ENCODE results near the gene CPNE6. TPM values are rescaled to one million over a fixed set of nuclear protein-coding genes. Genes with fewer than 3 reads are reported as not detected.

The CPNE6 gene
- polyA plus RNA-seq, 1 experiment: not detected

GRCh38 chr14:24086193-24086955 lies 15.0 kb downstream of the CPNE6 start:
- DNase-seq (ENCODE audit: low read depth): no peak
- no peak overlapping the region for H3K4me3 ChIP-seq (ENCODE audit: low read depth, low read length)
- ChIA-PET POLR2A (no interaction called here), CTCF (interaction anchor here (0.6 to 2.0 kb wide), 6 partner anchors 19 to 950 kb away, joined by 3 to 13 read pairs (median 4); no protein-coding TSS in a partner anchor)
- peaks cover 12% of the 10 kb centered on the region for H3K27me3 ChIP-seq (ENCODE audit: control insufficient read depth, insufficient read depth, low read length)
- no peaks in the 10 kb centered on the region for H3K36me3 ChIP-seq (ENCODE audit: control insufficient read depth, insufficient read depth, low read length)
- TF ChIP-seq, protein P1, sequence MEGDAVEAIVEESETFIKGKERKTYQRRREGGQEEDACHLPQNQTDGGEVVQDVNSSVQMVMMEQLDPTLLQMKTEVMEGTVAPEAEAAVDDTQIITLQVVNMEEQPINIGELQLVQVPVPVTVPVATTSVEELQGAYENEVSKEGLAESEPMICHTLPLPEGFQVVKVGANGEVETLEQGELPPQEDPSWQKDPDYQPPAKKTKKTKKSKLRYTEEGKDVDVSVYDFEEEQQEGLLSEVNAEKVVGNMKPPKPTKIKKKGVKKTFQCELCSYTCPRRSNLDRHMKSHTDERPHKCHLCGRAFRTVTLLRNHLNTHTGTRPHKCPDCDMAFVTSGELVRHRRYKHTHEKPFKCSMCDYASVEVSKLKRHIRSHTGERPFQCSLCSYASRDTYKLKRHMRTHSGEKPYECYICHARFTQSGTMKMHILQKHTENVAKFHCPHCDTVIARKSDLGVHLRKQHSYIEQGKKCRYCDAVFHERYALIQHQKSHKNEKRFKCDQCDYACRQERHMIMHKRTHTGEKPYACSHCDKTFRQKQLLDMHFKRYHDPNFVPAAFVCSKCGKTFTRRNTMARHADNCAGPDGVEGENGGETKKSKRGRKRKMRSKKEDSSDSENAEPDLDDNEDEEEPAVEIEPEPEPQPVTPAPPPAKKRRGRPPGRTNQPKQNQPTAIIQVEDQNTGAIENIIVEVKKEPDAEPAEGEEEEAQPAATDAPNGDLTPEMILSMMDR (IDR thresholded peaks at IDR 0.05; ENCODE audit: insufficient read depth, low read depth, low read length): no peak

DNA sequence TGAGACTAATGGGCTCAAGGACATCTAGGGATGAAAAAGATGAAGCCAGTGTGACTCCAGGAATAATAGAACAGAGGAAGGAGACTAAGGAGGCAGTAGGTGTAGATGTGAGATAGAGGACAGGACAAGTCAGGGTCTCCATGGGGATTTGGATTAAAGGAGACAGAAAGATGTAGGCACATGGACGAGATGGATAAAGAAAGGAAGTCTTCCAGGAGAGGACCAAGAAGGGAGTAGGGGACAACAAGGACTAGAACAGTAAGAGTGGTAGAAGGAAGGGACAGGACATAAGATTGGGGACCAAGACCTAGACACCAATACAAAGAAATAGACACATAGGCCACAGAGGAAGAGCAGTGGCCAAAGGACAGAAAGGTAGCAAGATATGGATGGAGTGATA lies 15.6 kb downstream of the CPNE6 start:
- ChIA-PET CTCF (interaction anchor here (0.6 to 2.0 kb wide), 4 partner anchors 20 to 951 kb away, joined by 3 to 13 read pairs (median 4); no protein-coding TSS in a partner anchor), POLR2A (no interaction called here)
- no peak overlapping the region for H3K4me3 ChIP-seq (ENCODE audit: low read depth, low read length)
- TF ChIP-seq, protein P1 (IDR thresholded peaks at IDR 0.05; ENCODE audit: insufficient read depth, low read depth, low read length): no peak
- peaks cover 8% of the 10 kb centered on the region for H3K27me3 ChIP-seq (ENCODE audit: control insufficient read depth, insufficient read depth, low read length)
- DNase-seq (ENCODE audit: low read depth): no peak
- H3K36me3 ChIP-seq (ENCODE audit: control insufficient read depth, insufficient read depth, low read length): no peaks in the 10 kb centered on the region

- POLR2A ChIA-PET: no interaction called here
These were observed 16.7 kb downstream of the CPNE6 start for GRCh38 chr14:24088095-24088494.

DNA sequence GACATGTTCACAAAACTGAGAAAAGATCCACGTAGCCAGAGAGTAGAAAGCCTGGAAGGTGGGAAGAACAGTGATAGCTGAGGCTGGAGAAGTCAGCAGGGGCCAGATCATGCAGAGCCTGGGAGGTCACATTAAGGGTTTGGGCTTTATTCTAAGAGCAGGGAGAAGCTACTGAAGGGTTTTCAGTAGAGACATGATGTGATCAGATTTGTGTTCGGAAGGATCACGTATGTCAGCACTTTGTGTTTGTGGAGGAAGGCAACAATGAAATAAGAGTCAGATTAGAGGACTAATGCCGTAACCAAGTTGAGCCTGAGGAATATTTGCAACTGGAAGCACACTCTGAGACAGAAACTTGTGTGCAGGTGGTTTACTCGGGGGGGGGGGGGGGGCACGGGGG lies 18.5 kb downstream of the CPNE6 start:
- ChIA-PET POLR2A (no interaction called here), CTCF (interaction anchor here (0.7 to 13.0 kb wide), 22 partner anchors 9 to 449 kb away, joined by 3 to 200 read pairs (median 6); partner anchors contain the start of genes CARMIL3, CPNE6 and IRF9)
- TF ChIP-seq, protein P1 (IDR thresholded peaks at IDR 0.05; ENCODE audit: insufficient read depth, low read depth, low read length): no peak
- no peak for DNase-seq (ENCODE audit: low read depth)
- H3K36me3 ChIP-seq (ENCODE audit: control insufficient read depth, insufficient read depth, low read length): no peaks in the 10 kb centered on the region
- no peaks in the 10 kb centered on the region; the same call in 1 of the 2 replicates for H3K27me3 ChIP-seq (ENCODE audit: control insufficient read depth, insufficient read depth, low read length)
- no peak overlapping the region for H3K4me3 ChIP-seq (ENCODE audit: low read depth, low read length)

More at GRCh38 chr14:24088095-24088494, 16.7 kb downstream of the CPNE6 start:
- TF ChIP-seq, protein P1 (IDR thresholded peaks at IDR 0.05; ENCODE audit: insufficient read depth, low read depth, low read length): no peak
- no peak for DNase-seq (ENCODE audit: low read depth)
- Histone ChIP-seq H3K4me3 (ENCODE audit: low read depth, low read length) (no peak overlapping the region), H3K36me3 (ENCODE audit: control insufficient read depth, insufficient read depth, low read length) (no peaks in the 10 kb centered on the region), H3K27me3 (ENCODE audit: control insufficient read depth, insufficient read depth, low read length) (peaks cover under 1% of the 10 kb centered on the region; the same call in 1 of the 2 replicates)
- CTCF ChIA-PET: interaction anchor here (0.7 to 8.5 kb wide), 3 partner anchors 15 to 73 kb away, joined by 3 to 200 read pairs (median 3); no protein-coding TSS in a partner anchor

- POLR2A ChIA-PET: no interaction called here
- peaks cover 5% of the 10 kb centered on the region for H3K36me3 ChIP-seq (ENCODE audit: control insufficient read depth, insufficient read depth, low read length)
- no peaks in the 10 kb centered on the region; the same call in 1 of the 2 replicates for H3K27me3 ChIP-seq (ENCODE audit: control insufficient read depth, insufficient read depth, low read length)
- CTCF ChIA-PET: interaction anchor here (1.7 to 13.0 kb wide), 6 partner anchors 11 to 77 kb away, joined by 5 to 200 read pairs (median 40); partner anchors contain the start of gene CARMIL3
- DNase-seq (ENCODE audit: low read depth): no peak
- H3K4me3 ChIP-seq (ENCODE audit: low read depth, low read length): no peak overlapping the region
- TF ChIP-seq, protein P1 (IDR thresholded peaks at IDR 0.05; ENCODE audit: insufficient read depth, low read depth, low read length): no peak
These were observed 20.7 kb downstream of the CPNE6 start for GRCh38 chr14:24092110-24092504.

All from BJ (cell line).